Ovary (tissue), 3 donors: ENCODE results near the gene MYBPH.

Experiments
- EP300 ChIP-seq: sonication (generic); formaldehyde crosslinking; IDR thresholded peaks from one replicate; pipeline ENCODE4 v1.6.1; 2017; ENCODE audit warnings: antibody characterized with exemption
- POLR2A ChIP-seq: fragments of 450-650 bp; IDR thresholded peaks from one replicate; pipeline ENCODE4 v1.6.1; 2017; ENCODE audit warnings: antibody characterized with exemption, mild to moderate bottlenecking, moderate library complexity
- TF ChIP-seq, protein P1 (sequence below), 3 donors: fragments of 450-650 bp in 2 of 3; fragments of 200-600 bp in 1 of 3; IDR thresholded peaks; one replicate each; pipeline versions ENCODE4 v1.5.1 to v1.8.0; 2016 to 2022; ENCODE audit warnings: antibody characterized with exemption in 3 of 3, mild to moderate bottlenecking in 1 of 3
- donor health status: DM: no; HTN: no; CAD: no.

DNA sequence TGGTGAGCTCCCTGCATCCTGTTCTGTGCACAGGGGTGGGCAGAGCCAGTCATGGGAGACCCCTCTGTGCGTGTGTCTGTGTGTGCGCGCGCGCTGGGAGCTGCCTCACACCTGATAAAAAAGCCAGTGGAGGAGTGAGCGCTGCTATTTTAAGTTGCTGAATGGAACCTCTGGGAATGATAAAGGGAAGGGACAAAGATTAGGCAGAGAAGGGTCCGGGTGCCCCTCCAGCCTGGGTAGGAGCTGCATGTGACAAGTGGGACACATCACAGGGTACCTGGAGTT lies 47.3 kb downstream of the MYBPH start:
- no peak for TF ChIP-seq EP300
- no peak for TF ChIP-seq POLR2A
- TF ChIP-seq, protein P1, sequence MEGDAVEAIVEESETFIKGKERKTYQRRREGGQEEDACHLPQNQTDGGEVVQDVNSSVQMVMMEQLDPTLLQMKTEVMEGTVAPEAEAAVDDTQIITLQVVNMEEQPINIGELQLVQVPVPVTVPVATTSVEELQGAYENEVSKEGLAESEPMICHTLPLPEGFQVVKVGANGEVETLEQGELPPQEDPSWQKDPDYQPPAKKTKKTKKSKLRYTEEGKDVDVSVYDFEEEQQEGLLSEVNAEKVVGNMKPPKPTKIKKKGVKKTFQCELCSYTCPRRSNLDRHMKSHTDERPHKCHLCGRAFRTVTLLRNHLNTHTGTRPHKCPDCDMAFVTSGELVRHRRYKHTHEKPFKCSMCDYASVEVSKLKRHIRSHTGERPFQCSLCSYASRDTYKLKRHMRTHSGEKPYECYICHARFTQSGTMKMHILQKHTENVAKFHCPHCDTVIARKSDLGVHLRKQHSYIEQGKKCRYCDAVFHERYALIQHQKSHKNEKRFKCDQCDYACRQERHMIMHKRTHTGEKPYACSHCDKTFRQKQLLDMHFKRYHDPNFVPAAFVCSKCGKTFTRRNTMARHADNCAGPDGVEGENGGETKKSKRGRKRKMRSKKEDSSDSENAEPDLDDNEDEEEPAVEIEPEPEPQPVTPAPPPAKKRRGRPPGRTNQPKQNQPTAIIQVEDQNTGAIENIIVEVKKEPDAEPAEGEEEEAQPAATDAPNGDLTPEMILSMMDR (IDR thresholded peaks at IDR 0.05), result no peak
